Activated CD4-positive, alpha-beta T cell treated with anti-CD3 and anti-CD28 coated beads, Interleukin-10, Interleukin-2, amounts not matched to agents 100 ng/mL and 50 ng/mL, durations not matched to agents 16 hours and 8 hours (primary cell): ENCODE results near the gene MTFR1L.
A peak's percentile ranks its signal among the peaks of the same experiment; 100 is the strongest.

Source experiments
- DNase-seq: peaks from one replicate; pipeline ENCODE4 v3.0.0-alpha.2; 2020

The MTFR1L gene

DNA sequence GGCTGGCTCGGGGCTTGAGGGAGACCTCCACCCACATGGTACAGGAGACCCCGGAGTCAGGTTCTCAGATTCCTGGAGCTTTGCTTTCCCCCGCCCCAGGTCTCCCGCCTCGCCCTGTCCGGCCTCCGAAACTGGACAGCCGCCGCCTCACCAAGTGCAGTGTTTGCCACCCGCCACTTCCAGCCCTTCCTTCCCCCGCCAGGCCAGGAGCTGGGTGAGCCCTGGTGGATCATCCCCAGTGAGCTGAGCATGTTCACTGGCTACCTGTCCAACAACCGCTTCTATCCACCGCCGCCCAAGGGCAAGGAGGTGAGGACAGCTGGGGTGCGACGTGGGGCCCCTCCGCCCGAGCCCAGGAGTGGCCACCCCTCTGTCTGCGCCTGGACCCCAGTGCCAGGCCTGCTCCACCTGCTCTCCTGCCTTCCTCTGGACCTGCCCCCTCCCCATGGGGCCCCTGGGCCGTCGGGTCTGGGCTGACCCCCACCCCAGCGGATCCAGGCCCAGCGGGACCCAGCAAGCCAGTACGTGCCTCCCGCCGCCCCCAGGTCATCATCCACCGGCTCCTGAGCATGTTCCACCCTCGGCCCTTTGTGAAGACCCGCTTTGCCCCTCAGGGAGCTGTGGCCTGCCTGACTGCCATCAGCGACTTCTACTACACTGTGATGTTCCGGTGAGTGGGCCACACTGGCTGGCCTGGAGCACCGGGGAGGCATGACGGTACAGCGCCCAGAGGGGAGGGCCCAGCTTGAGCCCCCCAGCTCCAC, 11.1 kb upstream of the MTFR1L start:
- DNase-seq, result no peak

DNA sequence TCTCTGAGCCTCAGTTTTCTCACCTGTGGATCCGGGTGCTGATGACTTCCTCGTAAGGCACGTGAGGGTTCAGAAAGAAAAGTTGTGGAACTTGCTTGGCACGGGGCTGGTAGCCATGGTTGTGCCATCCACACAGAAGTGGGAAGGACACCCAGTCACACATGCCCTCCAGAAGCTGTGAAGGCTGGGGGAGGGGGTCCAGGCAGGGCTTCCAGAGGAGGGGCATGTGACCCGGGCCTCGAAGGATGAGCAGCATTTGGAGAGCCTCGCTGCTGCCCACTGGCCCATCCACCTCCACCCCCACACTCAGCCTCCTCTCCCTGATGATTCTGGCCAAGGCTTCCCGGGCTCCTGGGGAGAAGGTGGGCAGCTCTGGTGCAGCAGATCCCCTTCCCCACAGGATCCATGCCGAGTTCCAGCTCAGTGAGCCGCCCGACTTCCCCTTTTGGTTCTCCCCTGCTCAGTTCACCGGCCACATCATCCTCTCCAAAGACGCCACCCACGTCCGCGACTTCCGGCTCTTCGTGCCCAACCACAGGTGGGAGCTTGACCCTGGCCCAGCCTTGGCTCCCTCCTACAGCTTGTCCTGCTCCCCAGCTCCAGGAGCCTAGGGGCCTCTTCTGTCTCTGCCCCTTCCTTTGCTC, 10.3 kb upstream of the MTFR1L start:
- no peak for DNase-seq

DNA sequence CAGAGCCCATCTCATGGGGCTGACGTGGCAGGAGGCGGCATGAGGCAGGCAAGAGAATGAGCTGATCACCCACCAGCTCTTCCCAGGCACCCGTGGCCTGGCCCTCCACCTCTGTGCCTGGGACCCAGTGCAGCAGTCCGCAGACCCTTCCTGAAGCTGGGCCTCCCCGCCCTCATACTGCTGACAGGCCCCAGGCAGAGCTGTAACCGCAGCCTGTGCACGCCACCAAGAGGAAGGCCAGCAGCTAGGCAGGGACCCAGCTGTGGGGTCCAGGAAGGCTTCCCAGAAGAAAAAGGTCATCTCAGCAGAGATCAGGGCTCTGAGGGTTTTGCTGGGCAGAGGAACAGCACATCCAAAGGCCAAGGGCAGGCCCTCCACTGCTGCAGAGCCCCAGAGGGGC, 9.8 kb upstream of the MTFR1L start:
- DNase-seq, result no peak

DNA sequence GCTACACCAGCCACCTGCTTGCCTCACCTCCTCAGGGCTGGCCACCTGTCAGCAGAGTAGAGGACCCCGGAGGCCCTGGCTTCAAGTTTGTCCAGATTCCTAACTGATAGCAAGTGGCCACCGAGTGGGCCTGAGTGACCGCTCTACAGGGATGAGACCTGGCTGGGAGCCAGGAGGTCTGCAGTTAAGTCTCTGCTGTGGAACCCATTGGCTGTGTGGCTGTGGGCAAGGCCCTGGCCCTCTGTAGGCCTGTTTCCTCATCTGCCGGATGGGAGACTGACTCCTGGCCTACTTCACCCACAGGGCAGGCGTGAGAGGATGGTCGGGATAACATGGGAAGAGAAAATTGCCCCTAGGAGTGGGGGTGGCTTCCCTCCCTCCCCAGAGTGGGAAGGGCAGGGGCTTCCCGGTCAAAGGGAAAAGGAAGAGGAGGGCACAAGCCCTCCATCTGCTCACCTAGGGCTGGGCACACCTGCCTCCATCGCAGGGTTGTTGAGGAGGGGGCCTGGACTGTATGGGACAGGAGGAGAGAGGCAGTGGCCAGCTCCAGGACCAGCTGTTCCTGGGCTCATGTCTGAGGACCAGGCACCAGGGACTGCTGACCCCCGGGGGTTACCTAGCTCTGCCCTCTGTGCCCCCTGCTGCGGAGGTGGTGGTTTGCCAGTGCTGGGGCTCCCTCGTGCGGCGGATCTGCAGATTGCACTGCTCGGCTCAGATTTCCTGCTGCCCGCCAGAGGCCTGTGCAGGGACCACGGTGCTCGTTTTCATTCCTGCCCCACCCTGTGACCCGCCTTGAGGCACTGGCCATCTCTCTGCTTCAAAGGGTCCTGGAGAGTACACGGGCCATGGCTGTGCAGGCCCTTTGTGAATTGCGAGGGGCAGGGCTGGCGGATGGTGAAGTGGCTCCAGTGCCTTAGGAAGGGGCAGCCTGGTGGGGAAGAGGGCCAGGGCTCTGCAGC, 9.1 kb upstream of the MTFR1L start:
- DNase-seq, result peak; percentile 75

DNA sequence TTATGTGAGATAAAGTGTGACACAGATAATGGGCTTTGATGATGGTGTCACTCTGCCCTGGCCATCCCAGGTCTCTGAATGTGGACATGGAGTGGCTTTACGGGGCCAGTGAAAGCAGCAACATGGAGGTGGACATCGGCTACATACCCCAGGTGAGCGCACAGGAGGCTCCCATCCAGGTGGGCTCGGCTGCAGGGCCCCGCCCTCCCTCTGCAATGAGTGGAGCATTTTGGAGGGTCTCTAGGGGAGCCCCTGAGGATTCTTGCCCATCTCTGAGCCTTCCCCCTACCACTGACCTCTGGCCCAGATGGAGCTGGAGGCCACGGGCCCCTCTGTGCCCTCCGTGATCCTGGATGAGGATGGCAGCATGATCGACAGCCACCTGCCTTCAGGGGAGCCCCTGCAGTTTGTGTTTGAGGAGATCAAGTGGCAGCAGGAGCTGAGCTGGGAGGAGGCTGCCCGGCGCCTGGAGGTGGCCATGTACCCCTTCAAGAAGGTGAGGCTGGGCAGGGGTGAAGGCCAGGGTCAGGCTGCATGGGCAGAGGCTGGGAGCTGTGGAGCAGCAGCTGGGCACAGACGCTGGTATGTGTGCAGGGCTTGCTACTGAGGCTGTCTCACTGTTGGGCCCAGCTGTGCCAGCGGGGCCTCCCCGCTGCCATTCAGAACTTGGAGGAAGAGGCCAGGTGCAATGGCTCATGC, 8.2 kb upstream of the MTFR1L start:
- DNase-seq, result no peak

- DNase-seq, result no peak
These were observed 6.6 kb upstream of the MTFR1L start for GRCh38 chr1:25813071-25813733.

DNA sequence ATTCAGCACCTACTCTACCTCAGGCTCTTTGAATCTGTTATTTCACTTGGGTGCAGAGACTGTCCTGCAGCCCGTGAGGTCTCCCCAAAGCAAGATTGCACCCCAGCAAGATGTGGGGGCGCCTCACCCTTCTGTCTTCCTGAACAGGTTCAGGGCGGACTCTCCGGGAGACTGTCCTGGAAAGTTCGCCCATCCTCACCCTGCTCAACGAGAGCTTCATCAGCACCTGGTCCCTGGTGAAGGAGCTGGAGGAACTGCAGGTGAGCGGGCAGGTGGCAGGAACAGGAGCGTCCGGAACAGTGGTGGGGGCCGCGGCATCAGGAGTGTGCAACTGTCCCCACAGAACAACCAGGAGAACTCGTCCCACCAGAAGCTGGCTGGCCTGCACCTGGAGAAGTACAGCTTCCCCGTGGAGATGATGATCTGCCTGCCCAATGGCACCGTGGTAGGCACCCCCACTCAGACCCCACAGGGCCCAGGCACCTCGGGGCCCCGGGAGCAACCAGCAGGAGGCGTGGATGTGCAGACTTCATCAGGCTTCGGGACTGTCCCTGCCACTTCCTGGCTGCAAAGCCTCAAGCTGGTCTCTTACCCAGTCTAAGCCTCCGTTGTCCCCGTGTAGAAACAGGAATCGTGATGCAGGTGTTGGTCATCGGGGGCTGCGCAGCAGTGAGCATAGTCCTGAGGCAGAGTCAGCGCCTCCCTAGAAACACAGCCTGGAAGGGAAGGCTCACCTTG, 5.9 kb upstream of the MTFR1L start:
- no peak for DNase-seq

DNA sequence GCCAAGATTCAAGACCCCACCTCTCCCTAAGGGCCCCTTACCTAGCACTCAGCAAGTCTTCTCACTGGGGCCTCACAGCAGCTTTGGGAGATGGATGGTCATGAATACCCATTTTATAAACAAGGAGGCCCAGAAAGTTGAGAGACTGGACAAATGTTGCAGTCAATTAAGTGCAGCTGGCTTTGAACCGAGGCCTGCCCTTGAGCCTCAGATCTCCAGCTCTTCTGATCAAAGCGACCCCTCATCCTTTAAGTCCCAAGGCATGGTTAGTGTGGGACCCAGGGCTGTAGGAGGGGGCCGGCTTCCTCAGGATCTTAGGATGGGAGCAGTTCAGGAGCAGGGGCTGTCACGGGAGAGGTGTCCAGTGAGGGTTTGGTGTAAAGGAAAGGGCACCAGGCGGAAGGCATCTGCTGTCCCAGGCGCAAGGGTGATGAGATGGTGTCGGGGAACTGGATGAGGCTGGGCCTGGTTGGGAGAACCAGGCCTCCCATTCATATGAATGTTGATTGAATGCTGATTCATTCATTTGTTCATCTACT, 5.1 kb upstream of the MTFR1L start:
- no peak for DNase-seq

DNA sequence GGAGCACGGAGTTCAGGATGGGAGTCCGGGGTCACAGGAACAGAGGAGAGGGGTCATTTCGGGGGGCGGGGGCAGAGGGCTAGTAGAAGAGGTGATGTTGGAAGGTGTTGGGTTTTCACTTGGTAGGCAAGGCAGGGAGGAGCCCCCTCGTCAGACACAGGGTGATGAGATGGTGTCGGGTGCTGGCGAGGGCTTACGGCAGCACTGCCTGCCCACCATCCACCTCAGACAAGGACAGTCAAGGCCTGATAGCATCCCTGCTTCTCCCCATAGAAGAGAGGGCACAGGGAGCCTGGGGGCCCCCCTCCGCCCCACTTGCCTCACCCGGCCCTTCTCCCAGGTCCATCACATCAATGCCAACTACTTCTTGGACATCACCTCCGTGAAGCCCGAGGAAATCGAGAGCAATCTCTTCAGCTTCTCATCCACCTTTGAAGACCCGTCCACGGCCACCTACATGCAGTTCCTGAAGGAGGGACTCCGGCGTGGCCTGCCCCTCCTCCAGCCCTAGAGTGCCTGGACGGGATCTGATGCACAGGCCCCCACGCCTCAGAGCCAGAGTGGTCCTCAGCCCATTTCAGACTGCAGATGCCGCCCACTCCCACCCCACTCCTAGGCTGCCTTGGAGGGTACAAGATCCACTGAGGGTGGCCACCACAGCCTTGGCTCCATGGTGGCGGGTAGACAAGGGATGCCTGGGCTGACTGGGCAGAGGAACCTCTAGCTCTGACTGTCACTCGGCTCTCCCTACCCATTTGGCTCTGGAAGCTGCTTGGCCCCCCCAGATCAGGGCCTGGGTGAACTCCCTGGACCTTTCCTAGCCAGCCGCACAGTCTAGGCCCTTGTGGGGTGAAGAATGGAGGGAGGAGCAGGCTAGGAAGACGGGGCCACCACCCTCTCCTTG, 4.3 kb upstream of the MTFR1L start:
- no peak for DNase-seq

DNA sequence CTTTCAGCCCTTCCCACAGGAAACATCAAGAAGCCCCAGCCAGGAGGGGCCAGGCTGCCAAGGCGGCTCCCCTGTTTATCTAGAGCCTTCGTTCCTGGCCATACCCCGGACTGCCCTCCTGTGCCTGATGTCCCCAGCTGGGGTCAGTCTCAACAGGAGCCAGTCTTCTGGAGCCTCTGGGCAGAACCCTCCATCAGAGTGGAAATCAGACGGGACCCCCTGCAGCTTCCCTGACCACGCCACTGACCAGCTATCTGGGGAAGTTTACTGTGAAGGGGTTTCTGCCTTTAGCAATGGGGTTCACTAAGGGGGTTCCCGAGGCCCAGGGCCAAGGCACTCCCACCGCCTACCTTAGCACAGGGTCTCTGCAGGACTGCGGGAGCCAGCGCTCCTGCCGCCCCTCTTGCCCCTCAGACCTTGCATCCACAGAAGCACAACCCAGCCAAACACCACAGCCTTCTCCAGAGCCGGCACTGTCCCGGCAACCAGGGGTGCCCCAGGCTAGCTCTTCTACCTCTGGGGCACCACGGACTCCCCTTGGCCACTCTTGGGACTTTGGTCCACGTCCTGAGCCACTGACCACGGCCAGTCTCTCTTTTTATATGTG, 3.5 kb upstream of the MTFR1L start:
- DNase-seq, result no peak

DNA sequence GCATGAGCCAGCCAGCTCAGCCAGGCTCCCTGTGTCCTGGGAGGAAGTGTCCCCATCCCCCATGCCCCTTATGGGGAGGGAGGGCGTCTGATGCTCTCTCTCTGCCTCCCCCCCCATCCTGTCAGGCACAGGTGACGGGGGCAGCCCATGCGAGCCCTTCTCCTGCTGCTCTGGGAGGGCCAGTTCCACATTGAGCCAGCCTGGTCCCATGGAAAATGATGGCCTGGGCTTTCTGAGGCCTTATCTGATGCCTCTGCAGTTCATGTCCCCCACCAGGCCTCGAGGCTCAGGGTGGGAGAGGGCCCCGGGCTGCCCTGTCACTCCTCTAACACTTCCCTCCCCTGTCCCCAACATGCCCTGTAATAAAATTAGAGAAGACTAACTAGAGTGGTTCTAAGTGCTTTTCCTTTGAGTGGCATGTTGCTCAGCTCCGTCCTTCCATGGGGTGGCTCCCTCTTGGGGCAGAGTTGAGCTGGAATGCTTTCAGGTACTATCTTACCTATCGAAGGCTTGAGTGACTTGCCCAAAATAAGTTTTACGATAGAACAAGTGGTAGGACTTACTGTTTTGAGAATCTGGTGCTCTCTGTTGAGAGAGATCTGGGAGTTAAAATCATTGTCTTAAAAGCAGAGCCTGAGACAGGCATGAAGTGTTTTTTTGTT, 1.8 kb upstream of the MTFR1L start:
- DNase-seq, result no peak

GRCh38 chr1:25818569-25818968, 1.2 kb upstream of the MTFR1L start:
- DNase-seq, result no peak

DNA sequence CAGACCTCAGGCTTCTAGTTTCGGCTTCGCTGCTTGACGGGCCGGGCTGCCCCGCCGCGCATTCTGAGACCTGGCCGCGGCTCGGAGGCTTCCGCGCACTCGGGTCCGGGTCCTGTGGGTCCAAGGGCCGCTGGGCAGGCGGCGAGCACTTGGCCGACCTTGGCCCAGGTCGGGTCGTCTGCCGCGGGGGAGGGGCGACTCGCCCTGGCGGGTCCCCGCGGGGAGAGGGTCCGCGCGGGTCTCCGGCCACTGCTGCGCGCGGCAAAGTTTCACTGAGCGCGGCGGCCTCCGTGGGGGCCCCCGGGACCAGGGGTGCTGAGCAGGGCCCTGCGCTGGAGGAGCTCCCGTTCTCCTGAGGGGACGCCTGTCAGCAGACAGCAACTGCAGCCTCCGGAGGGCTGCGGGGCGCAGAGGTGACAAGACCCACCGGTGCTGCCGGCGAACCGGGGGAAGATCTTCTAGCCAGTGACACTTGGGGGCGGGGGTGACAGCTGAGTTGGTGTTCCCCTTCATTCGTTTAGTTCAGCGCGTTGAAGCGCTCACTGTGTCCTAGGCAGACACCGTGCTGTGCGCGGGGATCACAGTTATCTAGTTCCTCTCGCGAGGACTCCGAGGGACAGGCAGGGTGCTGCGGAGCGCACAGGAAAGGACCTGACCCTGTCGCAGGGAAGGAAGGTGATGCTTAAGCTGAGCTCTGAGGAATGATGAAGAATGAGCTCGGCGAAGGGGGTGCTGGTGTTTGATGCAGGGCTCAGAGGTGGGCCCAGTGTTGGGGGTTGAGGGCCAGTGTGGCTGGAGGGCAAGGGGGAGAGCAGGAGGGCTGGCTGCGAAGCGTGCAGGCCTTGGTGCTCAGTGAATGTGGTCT, 725 bp downstream of the MTFR1L start:
- peak; percentile 78 for DNase-seq

- DNase-seq, result no peak
These were observed 1.3 kb downstream of the MTFR1L start for GRCh38 chr1:25821112-25821476.

GRCh38 chr1:25821630-25822091, 1.9 kb downstream of the MTFR1L start:
- no peak for DNase-seq

DNA sequence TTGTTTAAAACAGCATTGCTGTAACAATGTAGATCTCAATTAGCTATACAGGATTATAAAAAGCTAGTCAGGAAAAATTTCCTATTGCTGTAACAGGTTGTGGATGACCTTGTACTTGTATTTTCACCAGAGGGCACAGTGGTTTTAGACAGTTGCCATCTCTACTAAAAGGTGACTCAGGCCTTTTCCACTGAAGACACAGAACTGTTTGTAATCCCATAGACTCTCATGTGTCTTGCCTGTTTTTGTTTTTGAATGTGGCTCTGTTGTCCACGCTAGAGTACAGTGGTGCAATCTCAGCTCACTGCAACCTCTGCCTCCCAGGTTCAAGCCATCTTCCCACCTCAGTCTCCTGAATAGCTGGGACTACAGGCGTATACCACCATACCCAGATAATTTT, 5.9 kb downstream of the MTFR1L start:
- DNase-seq, result no peak

DNA sequence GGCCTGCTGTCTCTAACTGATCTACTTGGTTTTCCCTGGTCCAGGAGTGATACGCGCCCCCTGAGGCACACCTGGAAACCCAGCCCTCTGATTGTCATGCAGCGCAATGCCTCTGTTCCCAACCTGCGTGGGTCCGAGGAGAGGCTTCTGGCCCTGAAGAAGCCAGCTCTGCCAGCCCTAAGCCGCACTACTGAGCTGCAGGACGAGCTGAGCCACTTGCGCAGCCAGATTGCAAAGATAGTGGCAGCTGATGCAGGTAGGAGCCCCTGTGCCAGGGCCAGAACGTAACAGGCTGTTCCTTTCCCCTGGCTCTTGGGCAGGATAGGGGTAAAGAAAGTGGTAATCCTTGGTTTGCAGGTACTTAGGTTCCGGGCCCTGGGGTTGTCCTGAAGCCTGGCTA, 6.8 kb downstream of the MTFR1L start:
- DNase-seq, result no peak

DNA sequence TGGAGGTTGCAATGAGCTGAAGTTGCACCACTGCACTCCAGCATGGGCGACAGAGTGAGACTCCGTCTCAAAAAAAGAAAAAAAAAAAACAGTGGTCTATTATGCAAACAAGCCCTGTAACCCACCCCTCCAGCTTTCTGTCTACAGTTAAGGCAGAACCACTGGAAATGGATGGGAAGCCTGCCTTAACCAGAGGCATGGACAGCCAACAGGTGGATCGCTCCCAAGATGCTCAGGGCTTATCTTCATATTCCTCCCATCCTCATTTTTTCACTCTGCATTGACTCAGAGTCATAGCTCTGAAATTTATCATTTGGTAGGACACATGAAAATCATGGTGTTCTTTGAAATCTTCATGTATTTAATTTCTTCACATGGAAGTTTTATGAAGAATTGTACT, 8.7 kb downstream of the MTFR1L start:
- DNase-seq, result no peak
